GM21717 (cell line): ENCODE results near the gene AGR2.

Source experiments
- ATAC-seq: cut with Tn5 transposase; IDR thresholded peaks from one replicate; pipeline ENCODE4 v1.9.1; 2021; ENCODE audit warnings: mild to moderate bottlenecking, moderate library complexity; ENCODE audit not compliant: unreplicated experiment

The AGR2 gene

GRCh38 chr7:16813232-16813616 lies 8.4 kb upstream of the AGR2 start:
- no peak for ATAC-seq

GRCh38 chr7:16812542-16813231 lies 7.9 kb upstream of the AGR2 start:
- no peak for ATAC-seq

- ATAC-seq, result no peak
Observed at GRCh38 chr7:16811551-16811950, 6.8 kb upstream of the AGR2 start.

GRCh38 chr7:16810573-16810972 lies 5.8 kb upstream of the AGR2 start:
- ATAC-seq, result no peak

GRCh38 chr7:16810112-16810511 lies 5.3 kb upstream of the AGR2 start:
- ATAC-seq, result no peak

GRCh38 chr7:16805441-16805840 lies 642 bp upstream of the AGR2 start:
- ATAC-seq, result no peak

GRCh38 chr7:16803881-16804673 lies 722 bp downstream of the AGR2 start:
- ATAC-seq, result no peak

- no peak for ATAC-seq
Observed at GRCh38 chr7:16803125-16803524, 1.7 kb downstream of the AGR2 start.

- no peak for ATAC-seq
Observed at GRCh38 chr7:16801579-16801978, 3.2 kb downstream of the AGR2 start.

- ATAC-seq, result no peak
Observed at GRCh38 chr7:16801111-16801542, 3.7 kb downstream of the AGR2 start.

GRCh38 chr7:16795624-16796023 lies 9.2 kb downstream of the AGR2 start:
- no peak for ATAC-seq

- no peak for ATAC-seq
Observed at GRCh38 chr7:16794986-16795385, 9.8 kb downstream of the AGR2 start.

GRCh38 chr7:16791905-16792698 lies 12.7 kb downstream of the AGR2 start:
- no peak for ATAC-seq

GRCh38 chr7:16791071-16791470 lies 13.7 kb downstream of the AGR2 start:
- no peak for ATAC-seq

GRCh38 chr7:16787127-16787526 lies 17.7 kb downstream of the AGR2 start:
- no peak for ATAC-seq

- no peak for ATAC-seq
Observed at GRCh38 chr7:16786257-16786656, 18.5 kb downstream of the AGR2 start.

GRCh38 chr7:16785846-16786245 lies 19.0 kb downstream of the AGR2 start:
- ATAC-seq, result no peak

GRCh38 chr7:16785321-16785720 lies 19.5 kb downstream of the AGR2 start:
- no peak for ATAC-seq

- no peak for ATAC-seq
Observed at GRCh38 chr7:16780596-16780995, 24.2 kb downstream of the AGR2 start.

GRCh38 chr7:16779051-16779450 lies 25.7 kb downstream of the AGR2 start:
- no peak for ATAC-seq

GRCh38 chr7:16778476-16778875 lies 26.3 kb downstream of the AGR2 start:
- no peak for ATAC-seq

GRCh38 chr7:16776053-16776452 lies 28.7 kb downstream of the AGR2 start:
- ATAC-seq, result no peak
